Fibroblast of villous mesenchyme (primary cell): ENCODE measurements around the gene ADH1C. TPM values are rescaled to one million over a fixed set of nuclear protein-coding genes. Genes with fewer than 3 reads are reported as not detected.

ENCODE experiments used
- DNase-seq: peaks from one replicate; pipeline ENCODE4 v3.0.0-alpha.2; 2010; ENCODE audit warnings: low read depth
- H3K4me3 ChIP-seq: 2 replicates; pipeline ENCODE4 v1.5.1; 2011; ENCODE audit warnings: low read depth, mild to moderate bottlenecking, low read length
- CTCF ChIP-seq: IDR thresholded peaks from 2 replicates; pipeline ENCODE4 v1.5.1; 2012; ENCODE audit warnings: low read depth, mild to moderate bottlenecking, low read length; ENCODE audit not compliant: insufficient read depth
- total RNA-seq: library from RNA; depleted of rRNA; stranded (reverse); fragments of >200 nt; gene quantifications from 2 replicates; pipeline ENCODE4 v1.2.3, GENCODE V29; 2012

The ADH1C gene
- total RNA-seq, 1 donor: not detected

- no peak overlapping the region for H3K4me3 ChIP-seq
- TF ChIP-seq CTCF: no peak
These were observed 13.4 kb downstream of the ADH1C start for GRCh38 chr4:99339172-99339571.

GRCh38 chr4:99336553-99336952 is 16.0 kb downstream of the ADH1C start:
- H3K4me3 ChIP-seq: no peak overlapping the region
- no peak for TF ChIP-seq CTCF
- no peak for DNase-seq

More at GRCh38 chr4:99339172-99339571, 13.4 kb downstream of the ADH1C start:
- DNase-seq: no peak

- no peak overlapping the region for H3K4me3 ChIP-seq
- DNase-seq: no peak
- no peak for TF ChIP-seq CTCF
These were observed 17.7 kb downstream of the ADH1C start for GRCh38 chr4:99334880-99335279.

- H3K4me3 ChIP-seq: no peak overlapping the region
- TF ChIP-seq CTCF: no peak
- DNase-seq: no peak
These were observed 21.9 kb downstream of the ADH1C start for GRCh38 chr4:99330648-99331047.

- no peak for TF ChIP-seq CTCF
- no peak overlapping the region for H3K4me3 ChIP-seq
- DNase-seq: no peak
These were observed 22.7 kb downstream of the ADH1C start for GRCh38 chr4:99329876-99330275.

- H3K4me3 ChIP-seq: no peak overlapping the region
- peak; percentile 87 for DNase-seq
- TF ChIP-seq CTCF: no peak
These were observed 27.6 kb downstream of the ADH1C start for GRCh38 chr4:99324979-99325378.

GRCh38 chr4:99324361-99324760 is 28.2 kb downstream of the ADH1C start:
- no peak overlapping the region for H3K4me3 ChIP-seq
- TF ChIP-seq CTCF: no peak
- DNase-seq: no peak
